ENCODE results near the gene PDAP1.
"Not testable (repeated sequence)": the region's sequence is repeated elsewhere in the genome, so short reads cannot be mapped to it uniquely, and the experiment has no call there.

Gene PDAP1

GRCh38 chr7:99408379-99409191 is at the start of gene PDAP1, which contains the start of gene BUD31:
Gene PDAP1 (minus strand): TSS chr7:99408597. CDS start chr7:99408548, 49 bp downstream.
Gene BUD31 (plus strand): TSS chr7:99408969. CDS start chr7:99411093, 2,124 bp downstream.
- peak; percentile 81 to 83 for DNase-seq (ENCODE audit: extremely low read depth in 1 of 2, low read depth in 1 of 2)

DNA sequence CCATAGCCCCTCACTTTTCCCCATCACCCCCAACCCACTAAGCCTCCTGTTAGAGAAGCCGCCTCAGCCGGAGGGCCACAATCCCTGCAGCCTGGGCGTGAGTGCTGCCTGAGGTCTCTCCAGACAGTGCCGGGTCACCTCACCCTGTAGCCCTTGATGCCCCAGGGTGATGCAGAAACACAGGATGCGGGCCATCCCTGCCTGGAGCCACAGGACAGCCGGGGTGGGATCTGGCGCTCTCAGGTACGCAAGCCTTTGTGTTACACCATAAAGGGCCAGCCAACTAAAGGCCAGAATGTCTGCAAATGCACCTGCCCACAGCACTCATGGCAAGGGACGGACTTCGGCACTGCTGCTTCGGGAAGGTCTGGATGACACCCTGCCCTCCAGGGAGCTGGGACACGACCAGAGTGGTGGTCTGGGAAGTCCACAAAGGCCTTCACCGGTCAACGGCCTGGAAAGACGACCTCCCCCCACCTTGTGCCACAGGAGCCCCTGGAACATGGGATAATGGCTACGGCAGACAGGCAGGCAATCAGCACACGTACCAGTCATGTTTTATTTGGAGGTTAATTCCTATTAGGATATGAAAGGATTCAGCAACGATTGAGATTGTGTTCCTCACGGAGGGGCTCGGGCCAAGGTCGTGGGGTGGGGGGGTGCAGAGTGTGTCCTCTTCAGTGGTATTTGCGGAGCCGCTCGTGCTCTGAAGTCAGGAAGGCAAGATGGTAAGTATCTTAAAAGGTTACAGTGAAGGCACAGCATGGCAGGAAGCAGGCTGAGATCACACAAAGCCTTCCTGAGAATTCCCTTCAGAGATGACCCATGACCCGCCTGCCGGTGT is 49.5 kb upstream of the PDAP1 start:
- no peak for DNase-seq (ENCODE audit: extremely low read depth in 1 of 2, low read depth in 1 of 2)

DNA sequence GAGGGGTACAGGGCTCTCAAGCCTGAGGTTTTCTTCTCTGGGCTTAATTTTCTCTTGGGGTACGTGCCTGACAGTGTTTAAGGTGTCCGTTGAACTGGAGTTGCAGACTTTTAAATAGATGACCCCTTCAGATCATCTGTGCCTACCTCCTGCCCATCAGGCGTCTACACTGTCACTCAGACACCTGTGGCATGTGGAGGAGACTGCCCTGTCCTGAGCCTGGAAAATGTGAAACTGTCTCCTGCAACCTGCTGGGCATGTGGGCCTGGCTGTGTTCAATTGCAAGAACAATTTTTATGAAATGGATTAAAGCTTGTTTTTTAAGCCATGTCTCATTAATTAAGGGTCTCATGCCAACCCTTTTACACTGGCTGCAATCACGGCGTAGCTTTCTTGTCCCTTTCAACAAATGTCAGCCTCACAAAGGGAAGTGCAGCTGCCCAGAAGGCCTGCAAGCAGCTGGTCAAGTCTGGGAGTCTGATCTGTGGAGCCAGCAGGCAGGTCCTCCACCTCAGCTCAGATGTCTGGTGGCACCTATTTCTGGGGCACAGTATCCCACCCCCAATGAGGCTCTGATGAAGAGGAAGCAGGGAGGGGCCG is 48.8 kb upstream of the PDAP1 start:
- no peak for DNase-seq (ENCODE audit: extremely low read depth in 1 of 2, low read depth in 1 of 2)

DNA sequence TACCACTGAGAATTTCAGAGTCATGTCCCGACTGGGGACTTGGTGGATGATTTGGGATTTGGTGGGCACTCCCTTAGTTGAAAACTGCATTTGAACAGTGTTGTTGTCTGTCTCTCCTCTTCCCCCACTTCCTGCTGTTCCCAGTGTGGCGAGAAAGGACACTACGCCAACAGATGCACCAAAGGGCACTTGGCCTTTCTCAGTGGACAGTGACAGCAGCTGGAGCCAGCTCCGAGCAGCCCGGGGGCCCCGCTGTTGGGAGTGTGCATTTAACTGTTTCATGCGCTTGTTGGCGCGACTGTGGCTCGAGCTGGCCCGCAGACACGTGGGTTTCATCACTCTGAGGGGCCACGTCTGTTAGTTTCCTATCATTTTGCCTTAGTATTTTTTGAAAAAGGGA is 47.9 kb upstream of the PDAP1 start:
- no peak for DNase-seq (ENCODE audit: extremely low read depth in 1 of 2, low read depth in 1 of 2)

- no peak for DNase-seq (ENCODE audit: extremely low read depth in 1 of 2, low read depth in 1 of 2)
Measured at GRCh38 chr7:99455874-99456273, 47.5 kb upstream of the PDAP1 start.

DNA sequence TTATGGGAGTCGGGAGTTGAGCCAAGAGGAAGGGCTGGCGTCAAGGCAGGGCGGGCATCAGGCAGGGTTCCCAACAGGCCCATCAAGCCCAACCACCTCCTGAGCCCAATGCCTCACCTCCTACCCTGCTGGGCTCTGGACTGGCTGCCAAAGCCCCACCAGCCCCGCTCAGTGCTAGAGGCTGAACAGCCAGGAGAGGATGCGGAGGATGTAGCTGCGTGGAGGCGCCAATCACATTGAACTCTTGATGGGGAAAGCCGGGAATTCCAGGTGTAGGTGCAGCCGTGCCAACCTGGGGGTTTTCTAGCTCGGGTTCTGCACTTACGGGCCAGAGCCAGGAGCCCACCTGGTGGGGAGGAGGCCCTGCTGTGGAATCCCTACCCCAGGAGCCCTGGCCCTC is 44.7 kb upstream of the PDAP1 start:
- DNase-seq (ENCODE audit: extremely low read depth in 1 of 2, low read depth in 1 of 2), result no peak

DNA sequence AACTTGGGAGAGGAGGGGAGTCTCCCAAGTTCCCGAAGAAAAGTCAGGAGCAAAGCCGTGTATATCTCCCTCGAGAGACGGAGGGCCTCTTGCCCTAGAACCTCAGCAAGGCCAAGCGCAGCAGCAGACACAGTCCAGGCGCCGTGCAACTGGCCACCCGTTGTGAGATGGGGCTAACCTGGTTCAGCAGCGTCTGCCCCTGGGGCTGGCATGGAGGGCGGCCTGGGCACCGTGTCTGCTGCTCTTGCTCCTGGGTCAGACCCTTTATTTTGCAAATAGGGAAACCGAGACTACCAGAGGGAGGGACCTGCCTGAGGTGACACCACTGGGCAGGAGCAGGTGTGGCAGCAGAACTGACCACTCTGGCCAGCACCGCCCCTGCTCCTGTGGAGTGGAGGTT is 44.1 kb upstream of the PDAP1 start:
- no peak for DNase-seq (ENCODE audit: extremely low read depth in 1 of 2, low read depth in 1 of 2)

DNA sequence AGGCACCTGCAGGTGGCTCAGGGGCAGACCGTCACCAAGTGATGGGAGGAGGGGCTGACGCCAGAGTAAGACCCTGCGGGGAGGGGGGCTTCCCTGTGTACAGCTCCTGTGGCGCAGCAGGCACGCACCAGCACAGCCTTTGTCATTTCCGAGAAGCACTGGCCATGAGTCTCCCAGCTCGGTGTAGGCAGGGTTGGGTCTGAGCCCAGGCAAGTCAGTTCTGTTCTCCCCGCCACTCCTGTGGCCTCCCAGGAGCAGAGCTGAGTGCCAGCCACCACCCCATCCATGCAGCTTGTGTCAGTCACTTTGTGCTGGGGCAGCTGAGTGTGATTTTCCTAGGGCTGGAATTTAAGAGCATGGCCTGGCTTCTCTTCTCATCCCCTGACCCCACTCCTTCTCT is 43.5 kb upstream of the PDAP1 start:
- DNase-seq (ENCODE audit: extremely low read depth in 1 of 2, low read depth in 1 of 2), result no peak

DNA sequence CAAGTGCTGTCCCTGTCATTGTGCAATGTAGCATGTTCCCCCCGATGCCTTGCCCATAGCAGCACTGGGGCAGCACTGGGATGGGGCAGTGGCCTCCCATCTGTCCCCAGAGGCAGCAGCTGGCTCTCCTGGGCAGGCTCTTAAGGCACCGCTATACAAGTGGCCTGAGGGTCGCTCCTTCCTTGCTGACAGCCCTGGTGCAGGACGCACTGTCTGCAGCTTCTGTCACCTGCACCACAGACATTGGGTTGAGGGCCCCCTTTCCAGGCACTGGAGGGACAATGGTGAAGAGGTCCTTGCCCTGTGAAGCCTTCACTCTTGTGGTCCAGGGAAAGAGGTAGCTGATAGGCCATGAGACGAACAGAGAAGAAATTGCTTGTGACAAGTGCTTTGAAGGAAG is 40.9 kb upstream of the PDAP1 start:
- no peak for DNase-seq (ENCODE audit: extremely low read depth in 1 of 2, low read depth in 1 of 2)

DNA sequence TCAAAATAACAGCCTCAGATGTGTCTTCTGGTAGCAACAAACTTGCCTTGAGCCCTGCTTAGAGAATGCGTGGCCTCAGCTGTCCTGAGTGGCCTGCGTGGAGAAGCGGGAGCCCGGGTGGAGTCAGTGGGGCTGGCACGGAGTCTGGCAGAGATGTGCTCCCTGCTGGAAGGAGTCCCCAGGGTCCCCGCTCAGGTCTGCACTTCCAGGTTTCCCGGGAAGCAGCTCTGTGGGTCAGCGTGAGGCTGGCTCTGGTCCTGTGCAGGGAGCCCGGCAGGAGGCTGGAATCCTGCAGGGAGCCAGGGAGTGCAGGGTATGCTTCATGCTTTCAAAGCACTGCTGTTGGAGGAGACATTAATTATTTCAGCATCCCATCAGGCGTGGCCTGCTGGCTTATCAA is 40.5 kb upstream of the PDAP1 start:
- no peak for DNase-seq (ENCODE audit: extremely low read depth in 1 of 2, low read depth in 1 of 2)

GRCh38 chr7:99447943-99448342 is 39.5 kb upstream of the PDAP1 start:
- DNase-seq (ENCODE audit: extremely low read depth in 1 of 2, low read depth in 1 of 2), result no peak

DNA sequence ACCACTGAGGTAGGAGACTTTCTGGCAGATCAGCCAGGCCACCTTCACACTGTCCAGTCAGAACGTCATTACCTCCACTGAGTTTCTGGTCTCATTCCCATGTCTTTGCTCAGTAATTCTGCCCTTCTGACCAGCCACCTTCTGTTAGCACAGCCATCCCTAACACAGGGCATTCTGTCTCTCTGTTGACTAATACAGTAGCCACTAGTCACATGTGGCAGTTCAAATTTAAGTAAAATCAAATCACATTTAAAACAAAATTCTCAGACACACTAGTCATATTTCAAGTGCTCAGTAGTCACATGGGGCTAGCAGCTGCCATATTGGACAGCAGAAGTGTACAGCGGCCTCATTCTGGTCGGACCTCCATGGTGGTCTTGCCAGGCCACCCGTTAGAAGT is 37.7 kb upstream of the PDAP1 start:
- no peak for DNase-seq (ENCODE audit: extremely low read depth in 1 of 2, low read depth in 1 of 2)

GRCh38 chr7:99440195-99440594 is 31.8 kb upstream of the PDAP1 start:
- DNase-seq (ENCODE audit: extremely low read depth in 1 of 2, low read depth in 1 of 2), result no peak

GRCh38 chr7:99438573-99439480 is 30.4 kb upstream of the PDAP1 start, which contains the start of the genes CPSF4 and PTCD1:
Gene CPSF4 (plus strand): TSS chr7:99438943. CDS start chr7:99439083, 140 bp downstream.
Gene PTCD1 (minus strand): TSS chr7:99438798. CDS start chr7:99435242, 3,556 bp downstream.
- DNase-seq (ENCODE audit: extremely low read depth in 1 of 2, low read depth in 1 of 2), result peak; percentile 66 to 79

GRCh38 chr7:99437946-99438572 is 29.7 kb upstream of the PDAP1 start:
- DNase-seq (ENCODE audit: extremely low read depth in 1 of 2, low read depth in 1 of 2), result no peak

DNA sequence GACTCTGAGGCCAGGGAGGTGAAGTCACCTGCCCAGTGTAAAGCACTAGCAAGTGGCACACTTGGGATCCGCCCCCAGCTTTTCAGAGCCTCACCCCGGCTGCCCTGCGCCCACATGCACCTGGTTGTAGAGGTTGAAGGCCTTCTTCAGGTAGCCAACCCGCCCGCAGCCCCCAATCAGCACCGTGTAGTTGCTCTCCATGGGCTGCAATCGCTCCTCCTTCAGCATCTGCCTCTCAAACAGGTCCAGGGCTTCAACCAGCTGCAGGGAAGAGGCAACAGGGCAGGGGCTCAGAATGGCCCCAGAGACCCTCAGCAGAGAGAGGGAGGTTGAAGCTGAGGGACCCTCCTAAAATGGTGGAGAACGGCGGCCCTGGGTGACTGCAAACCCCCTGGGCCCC is 24.8 kb upstream of the PDAP1 start:
- no peak for DNase-seq (ENCODE audit: extremely low read depth in 1 of 2, low read depth in 1 of 2)

DNA sequence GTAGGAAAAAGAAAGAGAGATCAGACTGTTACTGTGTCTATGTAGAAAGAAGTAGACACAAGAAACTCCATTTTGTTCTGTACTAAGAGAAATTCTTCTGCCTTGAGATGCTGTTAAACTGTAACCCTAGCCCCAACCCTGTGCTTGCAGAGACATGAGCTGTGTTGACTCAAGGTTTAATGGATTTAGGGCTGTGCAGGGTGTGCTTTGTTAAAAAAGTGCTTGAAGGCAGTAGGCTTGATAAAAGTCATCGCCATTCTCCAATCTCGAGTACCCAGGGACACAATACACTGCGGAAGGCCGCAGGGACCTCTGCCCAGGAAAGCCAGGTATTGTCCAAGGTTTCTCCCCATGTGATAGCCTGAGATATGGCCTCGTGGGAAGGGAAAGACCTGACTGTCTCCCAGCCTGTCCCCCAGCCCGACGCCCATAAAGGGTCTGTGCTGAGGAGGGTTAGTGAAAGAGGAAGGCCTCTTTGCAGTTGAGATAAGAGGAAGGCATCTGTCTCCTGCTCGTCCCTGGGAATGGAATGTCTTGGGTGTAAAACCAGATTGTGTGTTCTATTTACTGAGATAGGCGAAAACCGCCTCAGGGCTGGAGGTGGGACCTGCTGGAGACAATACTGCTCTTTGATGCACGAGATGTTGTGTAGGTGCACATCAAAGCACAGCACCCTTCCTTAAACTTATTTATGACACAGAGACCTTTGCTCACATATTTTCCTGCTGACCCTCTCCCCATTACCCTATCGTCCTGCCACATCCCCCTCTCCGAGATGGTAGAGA is 23.6 kb upstream of the PDAP1 start:
- not testable (repeated sequence) for DNase-seq (ENCODE audit: extremely low read depth in 1 of 2, low read depth in 1 of 2)

DNA sequence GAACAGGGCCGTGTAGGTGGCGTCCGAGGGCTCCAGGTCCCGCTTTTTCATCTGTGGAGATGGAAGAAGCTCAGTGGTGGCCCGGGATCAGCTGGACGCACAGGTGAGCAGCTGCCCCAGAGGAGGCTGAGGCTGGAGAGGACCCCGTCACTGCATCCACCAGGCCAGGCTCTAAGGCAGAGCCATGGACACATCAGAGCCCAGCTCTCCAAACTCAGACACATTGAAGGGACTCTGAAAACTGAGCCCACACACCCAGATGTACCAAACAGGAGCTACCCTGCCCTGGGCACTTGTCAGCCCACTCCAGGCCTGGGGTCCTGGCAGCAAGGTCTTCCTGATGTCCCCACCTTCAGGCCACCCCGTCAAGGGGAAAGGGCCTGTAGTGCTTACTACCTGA is 21.4 kb upstream of the PDAP1 start:
- no peak for DNase-seq (ENCODE audit: extremely low read depth in 1 of 2, low read depth in 1 of 2)

DNA sequence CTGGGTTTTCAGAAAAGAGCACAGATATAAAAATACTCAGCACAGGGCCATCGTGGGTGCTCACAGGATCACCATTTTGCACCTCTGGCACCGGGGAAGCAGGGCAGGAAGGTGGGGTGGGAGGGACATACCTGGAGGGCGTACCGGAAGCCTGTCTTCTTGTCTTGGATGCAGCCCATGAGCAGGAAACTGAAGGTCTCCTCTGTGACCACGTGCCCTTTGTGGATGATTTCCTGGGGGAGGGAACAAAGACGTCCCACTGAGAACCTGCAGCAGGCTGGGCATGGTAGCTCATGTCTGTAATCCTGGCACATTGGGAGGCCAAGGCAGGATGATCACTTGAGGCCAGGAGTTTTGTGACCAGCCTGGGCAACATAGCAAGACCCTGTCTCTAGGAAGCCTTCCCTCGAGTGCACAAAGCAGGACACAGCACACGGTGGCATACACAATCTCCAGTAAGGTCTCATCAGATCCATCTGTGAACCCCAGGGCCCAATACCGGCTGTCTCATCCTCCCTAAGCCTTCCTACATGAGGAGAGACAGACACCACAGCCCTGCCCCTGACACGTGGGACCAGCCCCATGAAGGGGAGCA is 20.7 kb upstream of the PDAP1 start:
- no peak for DNase-seq (ENCODE audit: extremely low read depth in 1 of 2, low read depth in 1 of 2)

All from activated CD8-positive, alpha-beta memory T cell treated with anti-CD3 and anti-CD28 coated beads for 1 hour (primary cell).